ENCODE results near the gene RNF144A. TPM values are rescaled to one million over a fixed set of nuclear protein-coding genes. Genes with fewer than 3 reads are reported as not detected.

RNF144A gene
- total RNA-seq, 1 experiment from 2014 or later = 10.6 TPM

DNA sequence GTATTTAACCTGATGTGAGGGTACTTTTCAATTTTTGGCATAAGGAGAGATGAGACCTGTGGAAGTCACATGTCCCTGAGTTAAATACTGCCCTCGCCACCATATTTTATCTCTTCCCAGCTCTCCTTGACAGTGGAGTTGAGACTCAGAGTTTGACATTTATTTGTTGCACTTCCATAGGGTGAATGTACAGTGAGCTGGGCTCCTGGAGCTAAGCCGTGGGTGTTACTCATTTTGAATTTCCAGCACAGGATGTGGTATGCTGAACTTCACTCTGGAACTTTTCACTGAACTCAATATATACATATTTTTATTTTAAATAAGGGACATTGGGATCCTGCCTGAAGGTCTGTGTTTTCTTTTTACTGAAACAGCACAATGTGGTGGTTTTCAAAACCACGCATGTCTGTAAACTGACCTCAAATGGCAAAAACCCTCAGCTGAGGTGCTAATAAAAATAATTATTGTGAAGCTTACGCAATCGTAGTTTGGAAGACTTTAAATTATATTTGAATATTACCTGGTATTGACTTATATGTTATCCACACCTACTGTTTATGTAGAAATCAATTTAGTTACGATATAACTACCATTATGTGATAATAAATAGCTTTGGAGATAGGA is 12.1 kb downstream of the RNF144A start:
- Histone ChIP-seq H3K27me3 (ENCODE audit: insufficient read depth, low read length) (no peaks in the 10 kb centered on the region), H2BK20ac (ENCODE audit: low read depth, low read length, poor library complexity, severe bottlenecking) (no peak overlapping the region), H3K79me2 (ENCODE audit: insufficient read depth, low read length) (no peaks in the 10 kb centered on the region), H3K4ac (ENCODE audit: low read depth, low read length) (no peak overlapping the region), H2BK120ac (ENCODE audit: low read depth, low read length, poor library complexity, severe bottlenecking) (no peak overlapping the region), H2BK12ac (ENCODE audit: insufficient read length, low read depth, low read length) (no peak overlapping the region), H2BK15ac (ENCODE audit: low read depth, low read length) (no peak overlapping the region), H4K8ac (replicated peaks; ENCODE audit: insufficient read length, low read depth, low read length) (no peak overlapping the region), H3K23me2 (ENCODE audit: insufficient read length, low read depth, low read length, poor library complexity, severe bottlenecking) (no peaks in the 10 kb centered on the region), H3K4me1 (ENCODE audit: insufficient read depth, low read length) (0 out of 2 replicates have a peak, but pooled peaks cover 2% of the 10 kb centered on the region), H2BK5ac (ENCODE audit: insufficient read length, low read length) (no peak overlapping the region), H3K9ac (ENCODE audit: extremely low read depth, insufficient read length, low read length) (no peak overlapping the region), H3K4me2 (ENCODE audit: insufficient read depth, insufficient read length, low read length) (no peak overlapping the region), H3K56ac (ENCODE audit: insufficient read length, low read depth, low read length) (no peak overlapping the region), H3K27ac (ENCODE audit: insufficient read length, low read depth, low read length) (no peak overlapping the region), H4K91ac (ENCODE audit: insufficient read length, low read depth, low read length) (no peak overlapping the region), H4K20me1 (ENCODE audit: control insufficient read depth, insufficient read depth, insufficient read length) (no peaks in the 10 kb centered on the region), H3T11ph (ENCODE audit: low read length) (no peak overlapping the region), H3K14ac (ENCODE audit: insufficient read depth, low read length) (no peak overlapping the region), H4K5ac (ENCODE audit: insufficient read length, low read depth, low read length) (no peak overlapping the region), H2AFZ (ENCODE audit: low read length) (no peak overlapping the region), H3K79me1 (ENCODE audit: insufficient read depth, low read depth, low read length, poor library complexity, severe bottlenecking) (no peaks in the 10 kb centered on the region), H2AK5ac (ENCODE audit: insufficient read length, low read length) (no peak overlapping the region), H3K18ac (ENCODE audit: insufficient read length, low read depth, low read length) (no peak overlapping the region), H3K9me3 (ENCODE audit: control insufficient read depth, low read depth, low read length) (no peaks in the 10 kb centered on the region), H3K23ac (ENCODE audit: insufficient read length, low read depth, low read length) (no peak overlapping the region)
- Mint-ChIP-seq H3K4me3 (no peak overlapping the region), H3K27me3 (ENCODE audit: low read depth) (no peaks in the 10 kb centered on the region), H3K4me1 (peaks cover 31 to 34% of the 10 kb centered on the region in 2 experiments), H3K27ac (no peak overlapping the region), H3K36me3 (ENCODE audit: insufficient read depth in 1 of 3, low read depth in 3 of 3) (peaks cover 0 to 5% (median 5%) of the 10 kb centered on the region in 3 experiments; a peak in 5 of 7 replicates), H3K9me3 (peaks cover 0 to 5% of the 10 kb centered on the region in 2 experiments; a peak in 1 of 5 replicates)
- no CpG with 5 or more reads among the region's 6 CpGs for WGBS (ENCODE audit: extremely low coverage, insufficient read length, low lambda C conversion rate)
- no peak for DNase-seq
- TF ChIP-seq, protein P1, sequence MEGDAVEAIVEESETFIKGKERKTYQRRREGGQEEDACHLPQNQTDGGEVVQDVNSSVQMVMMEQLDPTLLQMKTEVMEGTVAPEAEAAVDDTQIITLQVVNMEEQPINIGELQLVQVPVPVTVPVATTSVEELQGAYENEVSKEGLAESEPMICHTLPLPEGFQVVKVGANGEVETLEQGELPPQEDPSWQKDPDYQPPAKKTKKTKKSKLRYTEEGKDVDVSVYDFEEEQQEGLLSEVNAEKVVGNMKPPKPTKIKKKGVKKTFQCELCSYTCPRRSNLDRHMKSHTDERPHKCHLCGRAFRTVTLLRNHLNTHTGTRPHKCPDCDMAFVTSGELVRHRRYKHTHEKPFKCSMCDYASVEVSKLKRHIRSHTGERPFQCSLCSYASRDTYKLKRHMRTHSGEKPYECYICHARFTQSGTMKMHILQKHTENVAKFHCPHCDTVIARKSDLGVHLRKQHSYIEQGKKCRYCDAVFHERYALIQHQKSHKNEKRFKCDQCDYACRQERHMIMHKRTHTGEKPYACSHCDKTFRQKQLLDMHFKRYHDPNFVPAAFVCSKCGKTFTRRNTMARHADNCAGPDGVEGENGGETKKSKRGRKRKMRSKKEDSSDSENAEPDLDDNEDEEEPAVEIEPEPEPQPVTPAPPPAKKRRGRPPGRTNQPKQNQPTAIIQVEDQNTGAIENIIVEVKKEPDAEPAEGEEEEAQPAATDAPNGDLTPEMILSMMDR (conservative IDR thresholded peaks at IDR 0.05) = no peak

Measured in H9 (cell line).